ENCODE data around the gene PTPN11. TPM values are rescaled to one million over a fixed set of nuclear protein-coding genes. Genes with fewer than 3 reads are reported as not detected.

Gene PTPN11
- total and polyA plus RNA-seq, 2 of the 13 experiments (the other 11 are each of a cell fraction or from before 2014, with no cell fraction given): 30.0 to 63.5 TPM

- Histone ChIP-seq H4K20me1 (ENCODE audit: insufficient read depth, low read length) (no peaks in the 10 kb centered on the region), H3K4me3 (replicated peaks in 1 of 3; ENCODE audit: insufficient read depth in 1 of 3, low read depth in 2 of 3, low read length in 3 of 3) (no peak overlapping the region), H3K9ac (ENCODE audit: insufficient read depth, low read depth, low read length) (no peak overlapping the region), H2AFZ (ENCODE audit: low read length) (no peak overlapping the region), H3K36me3 (replicated peaks in 1 of 2; ENCODE audit: control insufficient read depth in 1 of 2, insufficient read depth in 2 of 2, low read length in 2 of 2) (no peaks in the 10 kb centered on the region), H3K4me1 (ENCODE audit: insufficient read depth, low read length) (no peaks in the 10 kb centered on the region), H3K4me2 (ENCODE audit: low read depth, low read length) (no peak overlapping the region), H3K9me3 (ENCODE audit: low read length) (no peaks in the 10 kb centered on the region), H3K79me2 (ENCODE audit: insufficient read depth, low read length) (no peaks in the 10 kb centered on the region), H3K27me3 (ENCODE audit: control insufficient read depth in 1 of 2, insufficient read depth in 2 of 2, low read length in 2 of 2) (peaks cover 0 to 8% of the 10 kb centered on the region in 2 experiments; a peak in 3 of 5 replicates), H3K27ac (ENCODE audit: extremely low read length, insufficient read depth, low read length) (no peak overlapping the region)
- ChIA-PET POLR2A (no interaction called here), CTCF (ENCODE audit: low intra/inter-chr PET ratio, low total read pairs) (no interaction called here)
- ATAC-seq (no peak), FAIRE-seq (no peak), DNase-seq (ENCODE audit: low spot score) (no peak)
- intact Hi-C loops (cut with micrococcal nuclease; ENCODE audit: unreplicated experiment): no loop called here
- in situ Hi-C loops (cut with HindIII; ENCODE audit: extremely low pct_ligation_motif_present, low pct_unique_long_range_greater_than_20kb): no loop called here
- no peak for TF ChIP-seq BHLHE40 (IDR thresholded peaks at IDR 0.05; ENCODE audit: low read length)
- no peak for TF ChIP-seq ZNF333 (CRISPR knock-in tag; IDR thresholded peaks at IDR 0.05; ENCODE audit: borderline replicate concordance)
- TF ChIP-seq CSRNP1 (CRISPR knock-in tag; IDR thresholded peaks at IDR 0.05): no peak
- no peak for TF ChIP-seq ZFY (CRISPR knock-in tag; IDR thresholded peaks at IDR 0.05)
- WGBS (ENCODE audit: low lambda C conversion rate): 44% methylated on average over 4 of the region's 4 CpGs
- no TSS peak for BruUV-seq (replicated peaks)
Measured at GRCh38 chr12:112543751-112544150, 125.0 kb downstream of the PTPN11 start.

GRCh38 chr12:112546339-112546738 lies 127.6 kb downstream of the PTPN11 start:
- no peak for DNase-seq (ENCODE audit: low spot score)
- Histone ChIP-seq H3K9me3 (ENCODE audit: low read length) (no peaks in the 10 kb centered on the region), H3K36me3 (replicated peaks in 1 of 2; ENCODE audit: control insufficient read depth in 1 of 2, insufficient read depth in 2 of 2, low read length in 2 of 2) (no peaks in the 10 kb centered on the region), H3K4me2 (ENCODE audit: low read depth, low read length) (no peak overlapping the region), H4K20me1 (ENCODE audit: insufficient read depth, low read length) (no peaks in the 10 kb centered on the region), H3K9ac (ENCODE audit: insufficient read depth, low read depth, low read length) (no peak overlapping the region), H3K27me3 (ENCODE audit: control insufficient read depth in 1 of 2, insufficient read depth in 2 of 2, low read length in 2 of 2) (peaks cover 0 to 2% of the 10 kb centered on the region in 2 experiments; a peak in 2 of 5 replicates), H3K4me1 (ENCODE audit: insufficient read depth, low read length) (no peaks in the 10 kb centered on the region), H3K79me2 (ENCODE audit: insufficient read depth, low read length) (no peaks in the 10 kb centered on the region), H3K27ac (ENCODE audit: extremely low read length, insufficient read depth, low read length) (no peak overlapping the region), H2AFZ (ENCODE audit: low read length) (no peak overlapping the region), H3K4me3 (replicated peaks in 1 of 3; ENCODE audit: insufficient read depth in 1 of 3, low read depth in 2 of 3, low read length in 3 of 3) (no peak overlapping the region)
- CTCF ChIA-PET (ENCODE audit: low intra/inter-chr PET ratio, low total read pairs): no interaction called here
- 4% methylated on average over 5 of the region's 6 CpGs for WGBS (ENCODE audit: low lambda C conversion rate)
- FAIRE-seq: no peak
- intact Hi-C loops (cut with micrococcal nuclease; ENCODE audit: unreplicated experiment): no loop called here
- no TSS peak for BruUV-seq (replicated peaks)
- in situ Hi-C loops (cut with HindIII; ENCODE audit: extremely low pct_ligation_motif_present, low pct_unique_long_range_greater_than_20kb): no loop called here
- POLR2A ChIA-PET: no interaction called here
- ATAC-seq: no peak
- no peak for TF ChIP-seq LBX2 (CRISPR knock-in tag; IDR thresholded peaks at IDR 0.05; ENCODE audit: borderline replicate concordance)
- TF ChIP-seq REST (IDR thresholded peaks at IDR 0.05; ENCODE audit: borderline replicate concordance in 1 of 2, low read depth in 1 of 2, low read length in 2 of 2): no peak
- TF ChIP-seq STAG1 (CRISPR knock-in tag; IDR thresholded peaks at IDR 0.05): no peak
- TF ChIP-seq ZSCAN12 (CRISPR knock-in tag; IDR thresholded peaks at IDR 0.05): no peak
- no peak for TF ChIP-seq PAXIP1 (CRISPR knock-in tag; conservative IDR thresholded peaks at IDR 0.05)
- no peak for TF ChIP-seq ZFY (CRISPR knock-in tag; IDR thresholded peaks at IDR 0.05)
